GM18861 (cell line): Measurements from ENCODE around the gene TRPM3.

Source experiments
- ATAC-seq: cut with Tn5 transposase; IDR thresholded peaks from one replicate; pipeline ENCODE4 v1.9.1; 2021; ENCODE audit not compliant: unreplicated experiment

TRPM3 gene

DNA sequence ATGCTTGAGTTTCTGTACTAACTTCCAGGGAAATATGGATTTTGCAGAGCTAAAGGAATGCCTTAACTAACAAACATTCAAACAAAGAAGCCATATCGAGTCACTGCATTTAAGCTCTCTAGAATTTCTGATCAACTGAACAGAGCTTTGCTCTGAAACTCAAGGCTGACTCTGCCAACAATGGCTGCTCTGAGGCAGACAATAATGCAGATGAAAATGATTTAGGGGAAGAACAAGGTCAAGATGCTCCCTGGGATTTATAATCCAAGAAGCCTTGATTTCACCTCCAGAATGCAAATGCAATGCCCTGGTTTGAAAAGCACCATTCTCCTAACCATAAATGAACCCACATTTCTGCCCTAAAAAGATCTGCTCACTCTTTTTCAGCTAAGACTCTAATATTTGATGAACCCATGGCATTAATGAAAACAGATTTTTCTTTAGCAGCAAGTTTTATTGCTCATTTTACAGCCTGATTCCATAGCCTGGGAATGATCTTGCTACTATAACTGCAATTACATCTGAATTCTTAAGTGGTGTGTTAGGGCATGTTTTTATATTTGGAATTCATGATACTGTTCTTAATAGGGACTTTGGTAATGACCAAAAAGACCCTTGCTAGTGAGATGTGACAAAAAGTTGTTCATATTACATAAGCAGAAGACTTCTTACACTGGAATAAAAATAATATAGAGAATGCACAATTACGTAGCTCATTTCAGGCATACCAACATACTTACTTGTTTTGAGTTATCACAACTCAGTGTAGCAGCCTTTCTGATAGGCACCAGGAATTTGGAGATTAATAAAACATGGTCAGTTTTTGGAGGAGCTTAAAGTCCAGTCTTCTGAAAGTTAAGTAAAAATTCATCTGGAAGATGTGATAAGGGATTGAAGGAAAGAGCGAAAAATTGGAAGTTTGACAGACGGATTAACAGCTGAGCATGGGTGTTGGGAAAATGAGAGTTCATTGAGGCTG, 169.4 kb downstream of the TRPM3 start:
- ATAC-seq = no peak

DNA sequence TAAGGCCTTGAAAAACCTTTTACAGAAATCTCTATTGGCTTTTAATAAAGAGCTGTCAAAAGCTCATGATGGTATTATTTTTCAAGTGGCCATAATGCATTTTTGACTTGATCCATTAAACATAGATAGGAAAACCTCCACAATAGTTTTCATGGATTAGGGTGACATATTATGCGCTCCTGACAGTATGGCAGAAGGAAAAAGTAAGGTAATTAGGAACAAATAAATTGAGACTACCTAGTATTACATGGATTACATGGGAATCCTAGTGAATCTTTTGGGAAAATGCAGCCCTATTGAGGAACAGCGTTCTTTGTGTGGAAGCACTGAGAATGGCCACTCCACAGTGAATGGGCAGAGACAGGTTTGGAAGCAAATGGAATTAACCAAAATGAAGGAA, 171.2 kb downstream of the TRPM3 start:
- no peak for ATAC-seq

DNA sequence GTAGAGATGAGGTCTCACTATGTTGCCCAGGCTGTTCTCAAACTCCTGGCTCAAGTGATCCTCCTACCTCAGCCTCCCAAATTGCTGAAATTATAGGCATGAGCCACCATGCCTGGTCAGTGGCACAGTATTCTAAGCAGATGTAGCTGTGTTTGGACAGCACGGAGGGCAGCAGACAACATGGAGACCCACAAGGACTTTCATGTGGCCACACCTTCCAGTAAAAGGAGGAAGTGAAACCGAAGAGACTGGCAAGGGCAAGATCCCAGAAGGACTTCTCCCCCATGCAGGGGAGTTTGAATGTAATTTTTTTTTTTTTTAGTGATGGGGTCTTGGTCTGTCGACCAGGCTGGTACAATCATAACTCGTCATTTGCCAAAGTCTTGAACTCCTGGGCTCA, 172.2 kb downstream of the TRPM3 start:
- ATAC-seq = peak; percentile 54

DNA sequence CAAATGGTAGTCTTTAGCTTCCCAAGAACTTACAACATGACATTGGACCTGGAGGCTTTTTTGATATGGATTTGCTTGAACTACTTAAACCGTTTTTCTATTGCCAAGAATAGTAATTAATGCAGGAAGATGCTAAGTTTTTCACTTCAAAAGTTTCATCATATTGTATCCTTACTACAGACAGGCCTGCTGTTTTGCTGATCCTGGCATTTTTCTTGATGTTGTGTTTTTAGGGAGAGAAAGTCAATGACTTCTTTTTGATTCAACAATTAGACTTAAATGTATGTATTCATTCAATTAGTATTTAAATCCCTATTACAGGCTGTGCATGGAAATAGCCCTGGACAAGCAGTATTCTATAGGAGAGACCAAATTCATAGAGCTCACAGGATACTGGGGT, 172.7 kb downstream of the TRPM3 start:
- ATAC-seq = no peak

DNA sequence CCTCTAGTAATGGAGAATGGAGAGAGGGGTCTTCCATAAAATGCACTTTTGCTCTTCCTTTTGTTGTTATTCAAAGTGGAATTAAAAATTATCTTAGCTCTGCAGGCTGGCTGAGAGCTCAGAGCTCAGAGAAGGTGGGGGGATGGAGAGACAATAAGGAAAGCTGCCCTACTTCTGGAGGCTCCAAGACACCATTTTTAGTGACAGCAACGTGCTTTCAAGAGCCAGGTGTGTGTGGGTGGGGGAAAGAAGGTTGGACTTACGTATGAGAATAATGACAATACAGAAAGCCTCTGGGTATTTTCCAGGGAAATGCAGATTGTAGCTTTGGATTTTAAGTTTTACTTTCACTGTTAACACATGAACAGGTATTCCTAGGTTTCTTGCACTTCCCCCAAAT, 173.9 kb downstream of the TRPM3 start:
- no peak for ATAC-seq

DNA sequence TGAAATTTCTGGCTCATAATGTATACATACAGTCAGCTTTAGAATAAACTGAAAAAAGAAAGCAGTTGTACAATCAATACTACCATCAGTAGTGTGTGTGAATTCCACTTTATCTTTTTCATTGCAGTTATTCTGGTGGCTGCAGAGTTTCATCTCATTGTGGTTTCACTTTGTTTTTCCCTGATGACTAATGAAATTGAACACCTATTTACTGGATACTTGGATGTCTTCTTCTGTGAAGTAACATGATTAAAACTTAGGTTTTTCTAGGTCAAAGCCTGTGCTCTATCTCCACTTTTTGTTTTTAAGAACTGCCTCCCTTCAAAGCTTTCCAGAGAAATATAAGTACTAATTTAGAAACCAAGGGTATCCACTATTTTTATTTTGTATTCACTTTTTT, 174.3 kb downstream of the TRPM3 start:
- ATAC-seq = no peak

DNA sequence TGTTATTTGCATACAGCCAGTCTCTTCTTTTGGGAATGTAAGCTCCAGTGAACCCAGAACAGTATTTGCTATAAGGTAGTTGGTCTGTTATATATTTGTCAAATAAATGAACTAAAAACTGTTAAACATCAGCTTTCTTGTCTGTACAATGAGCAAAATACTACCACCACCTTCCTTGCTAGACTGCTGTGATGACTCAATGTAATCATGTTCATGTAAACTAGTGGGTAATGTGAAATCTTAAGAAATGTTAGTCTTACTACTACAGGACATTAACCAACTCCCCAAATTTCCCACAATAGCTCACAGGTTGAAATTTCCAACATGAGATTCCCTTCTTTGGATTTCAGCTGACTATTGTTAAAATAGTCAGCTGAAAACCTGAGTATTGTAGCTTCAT, 176.1 kb downstream of the TRPM3 start:
- no peak for ATAC-seq

DNA sequence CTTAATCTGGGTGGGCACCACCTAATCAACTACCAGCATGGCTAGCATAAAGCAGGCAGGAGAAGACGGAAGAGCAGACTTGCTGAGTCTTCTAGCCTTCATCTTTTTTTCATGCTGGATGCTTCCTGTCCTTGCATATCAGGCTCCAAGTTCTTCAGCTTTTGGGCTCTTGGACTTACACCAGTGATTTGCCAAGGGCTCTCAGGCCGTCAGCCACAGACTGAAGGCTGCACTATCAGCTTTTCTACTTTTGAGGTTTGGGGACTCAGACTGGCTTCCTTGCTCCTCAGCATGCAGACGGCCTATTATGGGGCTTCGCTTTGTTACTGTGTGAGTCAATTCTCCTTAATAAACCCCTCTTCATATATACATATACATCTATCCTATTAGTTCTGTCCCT, 180.2 kb downstream of the TRPM3 start:
- no peak for ATAC-seq

DNA sequence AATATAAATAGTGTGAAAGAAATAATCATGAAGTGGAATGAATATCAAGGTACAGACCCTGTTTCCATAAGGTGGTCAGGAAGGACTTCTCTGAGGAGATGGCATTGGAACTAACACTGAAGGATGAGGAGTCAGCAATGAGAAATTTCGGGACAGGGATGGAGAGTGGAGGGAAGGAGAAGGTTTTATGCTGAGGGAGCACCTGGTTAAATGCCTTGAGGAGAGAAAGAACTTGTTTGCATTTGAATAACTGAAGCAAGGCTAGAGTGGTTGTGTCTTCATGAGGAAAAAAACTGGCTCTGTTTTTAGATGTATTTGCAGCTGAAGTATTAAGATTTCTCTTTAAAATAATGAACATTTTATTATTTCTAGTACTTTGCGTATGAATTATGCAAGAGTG, 180.8 kb downstream of the TRPM3 start:
- ATAC-seq = no peak

DNA sequence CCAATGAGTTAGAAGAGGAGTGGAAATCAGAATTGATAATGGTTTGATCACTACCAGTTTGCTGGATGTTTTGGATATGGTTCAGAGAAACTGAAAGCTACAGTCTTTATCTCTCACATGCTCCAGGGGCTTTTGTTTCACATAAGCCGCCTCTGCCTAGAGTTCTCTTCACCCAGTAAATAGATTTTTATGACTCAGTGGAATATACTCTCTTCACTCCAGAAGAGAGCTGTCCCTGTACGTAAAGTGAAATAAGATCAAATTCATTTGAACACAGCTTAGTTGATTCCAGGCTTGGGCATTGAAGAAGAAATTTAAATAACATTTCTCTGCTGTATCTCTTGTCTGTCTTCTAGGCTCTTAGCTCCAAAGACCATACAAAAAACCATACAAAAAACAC, 184.9 kb downstream of the TRPM3 start:
- no peak for ATAC-seq

DNA sequence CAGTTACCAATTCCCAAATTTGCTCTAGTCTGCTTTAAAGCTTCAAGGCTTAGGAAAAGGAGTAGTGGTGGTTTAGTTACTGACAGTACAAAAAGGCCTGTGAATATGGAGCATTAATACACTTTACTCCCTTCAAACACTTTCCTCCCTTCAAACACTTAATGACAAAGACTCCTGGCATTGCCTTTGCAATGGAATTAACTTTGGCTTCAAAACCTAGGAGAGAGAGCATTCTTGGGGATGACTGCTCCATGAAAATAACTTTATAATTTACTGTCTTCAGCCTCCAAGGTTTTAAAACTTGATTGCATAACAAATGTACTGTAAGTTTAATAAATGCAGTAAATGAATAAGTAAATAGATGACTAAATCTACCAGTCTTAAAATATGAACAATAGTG, 185.6 kb downstream of the TRPM3 start:
- no peak for ATAC-seq

DNA sequence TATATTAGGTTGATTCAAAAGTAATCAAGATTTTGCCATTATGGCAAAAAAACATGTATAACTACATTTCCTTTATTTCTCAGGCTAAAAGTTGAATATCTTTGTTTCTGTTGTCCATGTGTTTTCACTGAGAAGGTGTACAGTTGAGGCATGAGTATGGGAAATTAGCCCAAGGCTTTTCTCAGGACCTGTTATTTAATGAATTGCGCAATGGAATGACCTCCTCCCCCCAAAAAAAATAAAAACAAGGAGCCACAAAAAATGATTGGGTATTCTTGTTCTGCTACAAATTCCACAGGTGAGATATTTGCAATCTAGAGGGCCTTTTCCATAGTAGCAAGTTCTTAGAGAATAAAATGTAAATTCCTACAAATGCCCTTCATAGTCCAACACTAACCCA, 186.8 kb downstream of the TRPM3 start:
- ATAC-seq = no peak

DNA sequence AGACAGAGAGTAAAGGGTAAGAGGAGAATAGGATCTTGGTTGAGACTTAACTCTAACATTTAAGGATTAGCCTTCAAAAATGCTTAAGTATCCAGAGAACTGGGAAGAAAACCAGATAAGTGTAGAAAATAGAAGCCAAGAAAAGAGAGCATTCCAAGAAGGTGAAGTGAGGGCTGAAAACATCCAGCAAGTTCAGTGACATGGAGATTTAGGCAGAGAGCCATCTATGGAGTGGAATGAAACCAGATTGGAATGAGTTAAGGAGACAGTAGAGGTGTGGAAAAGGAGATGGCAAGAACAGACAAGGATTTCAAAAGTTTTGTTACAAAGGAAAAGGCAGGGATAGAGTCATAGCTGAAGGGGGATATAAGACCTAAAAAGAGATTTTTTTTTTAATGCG, 188.1 kb downstream of the TRPM3 start:
- ATAC-seq = no peak

DNA sequence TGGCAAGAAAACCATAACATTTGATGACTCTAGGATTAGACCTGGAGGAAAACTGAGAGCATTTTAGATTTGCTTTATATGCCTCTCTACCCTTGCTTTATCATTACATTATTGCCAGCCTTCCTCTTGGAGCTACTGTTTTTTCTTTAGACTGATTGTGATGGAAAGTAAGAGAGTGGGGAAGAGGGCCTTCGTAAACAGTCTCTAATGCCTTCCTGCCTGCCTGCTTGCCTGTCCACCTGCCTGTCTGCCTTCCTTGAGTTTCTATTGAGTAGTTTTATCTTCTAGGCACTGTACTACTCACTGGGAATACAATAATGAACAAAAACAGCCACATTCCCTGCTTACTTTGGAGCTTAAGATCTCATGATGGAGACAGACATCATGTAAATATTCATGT, 189.3 kb downstream of the TRPM3 start:
- no peak for ATAC-seq

DNA sequence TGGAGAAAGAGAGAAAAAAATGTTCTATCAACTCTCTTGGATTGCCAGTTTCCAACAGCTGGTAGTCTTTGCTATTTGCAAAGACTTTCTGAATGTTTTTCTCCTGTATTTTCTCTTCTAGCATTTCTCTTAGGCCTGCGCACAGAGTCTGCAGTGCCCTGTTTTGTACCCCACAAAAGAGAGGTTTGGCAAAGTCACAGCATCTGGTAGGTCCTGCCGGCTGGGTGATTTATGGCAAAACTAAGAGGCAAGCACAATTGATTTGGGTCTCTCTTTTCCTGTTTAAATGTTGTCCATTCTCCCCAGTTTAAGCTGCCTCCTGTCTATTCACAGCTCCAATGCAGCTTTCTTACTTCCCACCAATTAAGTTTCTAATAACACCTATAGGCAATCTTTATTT, 193.9 kb downstream of the TRPM3 start:
- ATAC-seq = no peak

DNA sequence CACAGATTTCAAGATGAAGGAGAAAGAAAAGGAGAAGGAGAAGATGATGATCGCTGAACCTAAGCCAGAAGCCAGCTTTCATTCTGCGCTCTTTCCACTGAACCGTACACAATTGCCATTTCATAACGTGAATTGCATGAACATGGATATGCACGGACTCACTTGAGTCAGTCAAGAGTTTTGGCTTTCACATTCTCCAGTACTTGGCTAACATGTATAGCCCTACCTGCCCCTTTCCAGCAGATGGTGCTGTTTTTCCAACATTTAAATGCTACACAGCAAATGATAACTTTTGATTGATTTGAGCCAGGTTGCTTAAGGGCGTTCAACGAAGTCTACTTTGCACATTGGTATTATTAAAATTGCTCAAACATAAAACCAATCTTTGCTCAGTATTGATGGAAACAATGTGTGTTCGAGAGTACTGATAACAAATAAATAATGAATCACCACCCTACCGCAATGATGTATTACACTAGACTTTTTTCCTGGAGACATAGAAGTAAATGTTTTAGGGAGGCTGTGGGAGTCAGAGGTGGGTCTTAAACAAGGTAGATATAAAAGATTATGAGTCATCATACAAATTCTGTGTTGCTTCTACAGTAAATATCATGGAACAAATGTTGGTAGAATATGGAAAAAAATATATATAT, 196.4 kb downstream of the TRPM3 start:
- peak; percentile 92 for ATAC-seq

DNA sequence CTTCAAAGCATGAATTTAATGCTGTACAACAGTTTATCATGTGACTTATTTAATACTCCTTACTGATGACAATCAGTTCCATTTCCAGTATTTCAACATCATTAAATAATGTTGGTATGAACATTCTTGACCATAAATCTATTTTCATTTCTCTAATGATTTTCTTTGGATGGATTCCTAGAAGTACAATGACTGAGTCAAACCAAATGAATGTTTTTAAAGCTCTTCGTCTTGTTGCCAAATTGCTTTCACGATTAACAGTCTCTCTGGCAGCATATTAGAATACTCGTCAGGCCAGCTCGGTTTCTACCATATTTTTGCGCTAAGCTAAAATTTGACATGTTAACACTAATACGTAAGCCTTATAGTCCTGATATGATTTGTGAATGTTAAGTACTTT, 197.0 kb downstream of the TRPM3 start:
- ATAC-seq = no peak

DNA sequence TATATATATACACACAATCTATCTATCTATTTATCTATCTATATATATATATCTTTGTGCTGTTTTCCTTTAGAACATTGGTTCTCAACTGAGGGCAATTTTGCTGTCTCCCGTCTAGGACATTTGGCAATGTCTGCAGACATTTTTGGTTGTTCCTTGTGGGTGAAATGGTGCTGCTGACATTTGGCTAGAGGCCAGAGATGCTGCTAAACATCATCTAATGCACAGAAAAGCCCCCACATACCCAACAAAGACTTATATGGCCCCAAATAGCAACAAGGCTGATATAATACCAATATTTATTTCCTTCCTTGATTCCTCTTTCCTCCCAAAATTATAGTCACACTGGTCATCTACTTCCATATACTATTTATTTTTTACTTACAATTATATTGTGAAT, 197.5 kb downstream of the TRPM3 start:
- no peak for ATAC-seq

DNA sequence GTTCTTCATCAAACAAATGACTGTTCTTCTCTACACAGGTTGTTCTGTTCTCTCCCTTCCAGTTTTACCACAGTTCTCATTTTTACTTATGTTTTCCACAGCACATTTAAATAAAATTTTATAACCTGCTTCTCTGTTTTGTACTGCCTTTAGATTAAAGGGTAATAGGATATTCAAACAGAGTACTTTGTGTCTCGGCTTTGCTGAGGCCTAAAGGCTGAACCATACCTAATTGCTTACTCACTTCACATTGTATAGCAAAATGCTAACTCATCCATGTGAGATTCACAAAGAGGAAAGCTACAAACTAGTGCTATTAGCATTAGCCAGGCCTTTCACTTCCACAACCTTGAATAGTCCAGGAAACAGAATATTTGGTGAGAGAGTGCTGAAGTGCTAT, 200.3 kb downstream of the TRPM3 start:
- no peak for ATAC-seq

DNA sequence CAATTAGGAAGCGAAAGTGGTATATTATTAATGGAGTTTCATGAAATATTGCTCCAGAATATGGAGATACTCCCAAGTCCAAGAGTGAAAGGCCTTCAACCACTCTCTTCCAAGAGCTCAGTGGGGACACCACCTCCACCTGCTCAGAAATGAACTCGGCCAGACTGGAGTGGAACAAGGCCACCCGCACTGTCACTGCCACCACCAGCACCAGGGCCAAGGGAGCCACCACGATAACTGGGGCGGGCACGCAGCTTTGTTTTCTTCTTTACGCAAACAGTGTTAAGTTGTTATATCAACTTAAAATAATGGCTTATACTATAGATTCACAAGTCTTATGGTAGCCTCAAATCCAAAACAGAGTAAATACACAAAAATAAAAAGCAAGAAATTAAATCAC, 204.1 kb downstream of the TRPM3 start:
- no peak for ATAC-seq

DNA sequence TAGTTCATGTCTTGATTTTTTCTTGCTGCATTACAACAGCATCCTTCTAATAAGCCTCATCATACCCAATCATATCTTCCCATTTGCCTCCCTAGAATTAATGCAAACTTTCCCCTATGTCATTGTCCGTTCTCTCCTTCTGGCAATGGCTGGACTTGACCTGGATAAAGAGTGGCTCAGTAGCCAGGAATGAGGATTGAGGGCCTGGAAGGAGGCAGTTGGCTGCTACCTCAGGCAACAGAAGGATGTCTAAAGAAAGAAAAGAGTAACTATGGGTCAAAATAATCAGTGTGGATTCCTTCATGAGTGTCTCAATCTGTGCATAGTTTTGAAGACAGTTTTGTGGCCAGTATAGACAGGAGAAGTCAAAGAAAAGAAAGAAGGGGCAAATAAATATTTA, 209.6 kb downstream of the TRPM3 start:
- no peak for ATAC-seq

DNA sequence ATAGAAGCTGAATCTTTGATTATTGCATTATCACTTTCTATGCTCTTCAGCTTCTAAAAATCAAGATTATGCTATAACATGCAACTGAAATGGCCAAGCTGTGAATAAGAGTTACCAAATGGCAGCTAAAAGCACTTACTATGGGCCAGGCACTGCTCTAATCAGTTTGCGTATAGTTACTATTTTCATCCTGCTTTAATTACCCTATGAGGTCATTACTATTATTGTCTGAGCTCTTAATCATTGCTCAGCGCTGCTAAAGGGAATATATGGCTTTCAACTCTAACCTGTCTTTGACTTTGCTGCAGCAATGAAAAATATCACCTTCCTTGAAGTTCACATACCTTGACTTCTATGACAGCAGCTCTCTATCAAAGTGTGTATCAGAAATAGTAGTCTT, 210.8 kb downstream of the TRPM3 start:
- ATAC-seq = no peak
